Measurements from ENCODE around the gene FADS1. TPM values are rescaled to one million over a fixed set of nuclear protein-coding genes. Genes with fewer than 3 reads are reported as not detected.

FADS1 gene
- total and polyA plus RNA-seq, 2 of the 13 experiments (the other 11 are each of a cell fraction or from before 2014, with no cell fraction given): 91.8 to 108 TPM

DNA sequence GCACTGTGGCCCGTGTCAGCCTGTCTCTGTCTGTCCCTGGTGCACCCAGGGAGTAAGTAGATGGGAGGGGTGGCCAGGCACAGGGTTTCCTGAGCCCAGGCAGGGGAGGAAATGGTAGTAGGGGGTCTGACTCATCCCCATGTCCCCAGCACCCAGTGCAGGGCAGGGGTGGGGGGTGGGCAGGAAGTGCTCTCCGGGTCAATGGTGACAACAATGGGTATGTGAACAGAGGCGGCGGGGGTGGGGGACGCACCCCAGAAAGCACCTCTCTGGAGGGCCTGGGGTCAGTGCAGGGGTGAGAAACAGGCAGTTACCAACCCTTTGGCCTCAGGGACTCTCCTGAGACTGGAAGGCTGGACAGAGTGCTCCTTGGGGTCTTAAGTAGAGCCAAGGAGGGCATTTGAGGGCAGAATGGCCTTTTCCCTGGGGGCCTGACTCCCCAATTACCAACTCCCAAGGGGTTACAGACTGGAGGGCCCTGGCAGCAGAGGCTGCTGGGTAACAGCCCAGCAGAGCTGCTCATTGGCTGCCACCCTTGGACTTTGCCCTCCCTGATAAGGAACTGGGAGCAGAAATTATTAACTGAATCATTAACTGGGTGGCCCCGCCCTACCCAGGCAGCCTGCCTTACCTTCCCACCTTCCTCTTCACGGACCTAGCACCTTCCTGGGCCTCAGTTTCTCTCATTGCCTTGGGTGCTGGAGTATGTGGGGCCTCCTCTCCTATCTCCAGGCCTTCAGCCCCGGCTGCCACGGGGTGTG, 60.2 kb downstream of the FADS1 start (continued):
- TF ChIP-seq FLYWCH1 (CRISPR knock-in tag; IDR thresholded peaks at IDR 0.05) (no peak), ZNF34 (CRISPR knock-in tag; IDR thresholded peaks at IDR 0.05; ENCODE audit: borderline replicate concordance) (0 out of 2 replicates have a peak, but pooled peaks have one; percentile 31), TCF7L2 (IDR thresholded peaks at IDR 0.05; ENCODE audit: low read depth, low read length) (no peak), ZMYM4 (CRISPR knock-in tag; IDR thresholded peaks at IDR 0.05) (peak; percentile 63; the same call in 1 of the 2 replicates), ATF7 (IDR thresholded peaks at IDR 0.05) (no peak), ATF7 (CRISPR knock-in tag; IDR thresholded peaks at IDR 0.05) (no peak), U2AF1 (optimal IDR thresholded peaks at IDR 0.05; ENCODE audit: low read depth, low read length) (no peak), ZFYVE20 (CRISPR knock-in tag; IDR thresholded peaks at IDR 0.05; ENCODE audit: borderline replicate concordance, low read depth) (no peak), CREB1 (IDR thresholded peaks at IDR 0.05) (0 out of 2 replicates have a peak, but pooled peaks have one; percentile 17), CREB1 (CRISPR knock-in tag; IDR thresholded peaks at IDR 0.05) (no peak), ZNF788 (CRISPR knock-in tag; IDR thresholded peaks at IDR 0.05; ENCODE audit: borderline replicate concordance) (peak; percentile 84; the same call in 1 of the 2 replicates), ZNF616 (CRISPR knock-in tag; IDR thresholded peaks at IDR 0.05; ENCODE audit: low read depth) (no peak; the same call in 1 of the 2 replicates), ZNF776 (CRISPR knock-in tag; IDR thresholded peaks at IDR 0.05) (no peak), HNRNPLL (IDR thresholded peaks at IDR 0.05; ENCODE audit: low read depth, low read length, poor library complexity, severe bottlenecking) (no peak), ZNF446 (CRISPR knock-in tag; IDR thresholded peaks at IDR 0.05) (0 out of 2 replicates have a peak, but pooled peaks have one; percentile 49), RXRB (CRISPR knock-in tag; IDR thresholded peaks at IDR 0.05; ENCODE audit: borderline replicate concordance) (peak; percentile 86), TRIM24 (CRISPR knock-in tag; IDR thresholded peaks at IDR 0.05) (no peak), ZFP41 (CRISPR knock-in tag; IDR thresholded peaks at IDR 0.05; ENCODE audit: borderline replicate concordance) (no peak; the same call in 1 of the 2 replicates), MBNL3 (CRISPR knock-in tag; conservative IDR thresholded peaks at IDR 0.05) (no peak), TOPORS (CRISPR knock-in tag; IDR thresholded peaks at IDR 0.05) (no peak), ZNF546 (CRISPR knock-in tag; conservative IDR thresholded peaks at IDR 0.05) (no peak), PPARG (CRISPR knock-in tag; conservative IDR thresholded peaks at IDR 0.05) (no peak; the same call in none of the 2 replicates)
- TF ChIP-seq, protein P1, sequence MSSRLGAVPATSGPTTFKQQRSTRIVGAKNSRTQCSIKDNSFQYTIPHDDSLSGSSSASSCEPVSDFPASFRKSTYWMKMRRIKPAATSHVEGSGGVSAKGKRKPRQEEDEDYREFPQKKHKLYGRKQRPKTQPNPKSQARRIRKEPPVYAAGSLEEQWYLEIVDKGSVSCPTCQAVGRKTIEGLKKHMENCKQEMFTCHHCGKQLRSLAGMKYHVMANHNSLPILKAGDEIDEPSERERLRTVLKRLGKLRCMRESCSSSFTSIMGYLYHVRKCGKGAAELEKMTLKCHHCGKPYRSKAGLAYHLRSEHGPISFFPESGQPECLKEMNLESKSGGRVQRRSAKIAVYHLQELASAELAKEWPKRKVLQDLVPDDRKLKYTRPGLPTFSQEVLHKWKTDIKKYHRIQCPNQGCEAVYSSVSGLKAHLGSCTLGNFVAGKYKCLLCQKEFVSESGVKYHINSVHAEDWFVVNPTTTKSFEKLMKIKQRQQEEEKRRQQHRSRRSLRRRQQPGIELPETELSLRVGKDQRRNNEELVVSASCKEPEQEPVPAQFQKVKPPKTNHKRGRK (CRISPR knock-in tag; IDR thresholded peaks at IDR 0.05): no peak
- TF ChIP-seq, protein P2, sequence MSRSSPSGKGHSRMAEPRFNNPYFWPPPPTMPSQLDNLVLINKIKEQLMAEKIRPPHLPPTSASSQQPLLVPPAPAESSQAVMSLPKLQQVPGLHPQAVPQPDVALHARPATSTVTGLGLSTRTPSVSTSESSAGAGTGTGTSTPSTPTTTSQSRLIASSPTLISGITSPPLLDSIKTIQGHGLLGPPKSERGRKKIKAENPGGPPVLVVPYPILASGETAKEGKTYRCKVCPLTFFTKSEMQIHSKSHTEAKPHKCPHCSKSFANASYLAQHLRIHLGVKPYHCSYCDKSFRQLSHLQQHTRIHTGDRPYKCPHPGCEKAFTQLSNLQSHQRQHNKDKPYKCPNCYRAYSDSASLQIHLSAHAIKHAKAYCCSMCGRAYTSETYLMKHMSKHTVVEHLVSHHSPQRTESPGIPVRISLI (CRISPR knock-in tag; IDR thresholded peaks at IDR 0.05; ENCODE audit: borderline replicate concordance): no peak
- TF ChIP-seq, protein P3, sequence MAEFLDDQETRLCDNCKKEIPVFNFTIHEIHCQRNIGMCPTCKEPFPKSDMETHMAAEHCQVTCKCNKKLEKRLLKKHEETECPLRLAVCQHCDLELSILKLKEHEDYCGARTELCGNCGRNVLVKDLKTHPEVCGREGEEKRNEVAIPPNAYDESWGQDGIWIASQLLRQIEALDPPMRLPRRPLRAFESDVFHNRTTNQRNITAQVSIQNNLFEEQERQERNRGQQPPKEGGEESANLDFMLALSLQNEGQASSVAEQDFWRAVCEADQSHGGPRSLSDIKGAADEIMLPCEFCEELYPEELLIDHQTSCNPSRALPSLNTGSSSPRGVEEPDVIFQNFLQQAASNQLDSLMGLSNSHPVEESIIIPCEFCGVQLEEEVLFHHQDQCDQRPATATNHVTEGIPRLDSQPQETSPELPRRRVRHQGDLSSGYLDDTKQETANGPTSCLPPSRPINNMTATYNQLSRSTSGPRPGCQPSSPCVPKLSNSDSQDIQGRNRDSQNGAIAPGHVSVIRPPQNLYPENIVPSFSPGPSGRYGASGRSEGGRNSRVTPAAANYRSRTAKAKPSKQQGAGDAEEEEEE (CRISPR knock-in tag; IDR thresholded peaks at IDR 0.05; ENCODE audit: borderline replicate concordance): no peak

Measured in HepG2 (cell line).